CD4-positive, alpha-beta T cell (primary cell): ENCODE data around the gene GPC6. TPM values are rescaled to one million over a fixed set of nuclear protein-coding genes. Genes with fewer than 3 reads are reported as not detected.

ENCODE experiments used
- ATAC-seq: fragments of 200-7000 bp; cut with Tn5 transposase; one replicate; pipeline ENCODE4 v1.10.0; 2022; ENCODE audit warnings: mild to moderate bottlenecking; ENCODE audit not compliant: poor library complexity
- CTCF ChIA-PET: fragments of 350-600 bp; sonication (Branson Sonifier 250); formaldehyde crosslinking; loops from one replicate; lab custom pipeline; 2021; ENCODE audit warnings: antibody characterized with exemption, inconsistent platforms; lab: Charles Lee
- POLR2A ChIA-PET: fragments of 350-600 bp; sonication (Branson Sonifier 250); formaldehyde crosslinking; loops from one replicate; lab custom pipeline; 2021; ENCODE audit warnings: antibody characterized with exemption, inconsistent platforms; lab: Charles Lee
- DNase-seq, 14 experiments: peaks; one replicate each; pipeline ENCODE4 v3.0.0-alpha.2; 2013 to 2020; ENCODE audit warnings: mixed read lengths in 2 of 14
- H3K27ac ChIP-seq, 2 donors: one replicate each; pipeline versions ENCODE4 v1.5.1 to v1.7.0; 2013; ENCODE audit warnings: low read length in 2 of 2, low read depth in 1 of 2, mild to moderate bottlenecking in 1 of 2
- H3K27me3 ChIP-seq, 2 experiments: 1 replicate in 1 of 2; 2 replicates in 1 of 2; pipeline versions ENCODE4 v1.6.1 to v1.7.0; 2013; ENCODE audit warnings: low read length in 2 of 2, control low read depth in 1 of 2, mild to moderate bottlenecking in 1 of 2, moderate library complexity in 1 of 2; ENCODE audit not compliant: insufficient read depth in 2 of 2, control insufficient read depth in 1 of 2
- H3K36me3 ChIP-seq: one replicate; pipeline ENCODE4 v1.6.1; 2013; ENCODE audit warnings: low read length, control low read depth; ENCODE audit not compliant: insufficient read depth
- H3K4me1 ChIP-seq: one replicate; pipeline ENCODE4 v1.6.1; 2013; ENCODE audit warnings: low read length, control low read depth; ENCODE audit not compliant: insufficient read depth
- H3K4me3 ChIP-seq: one replicate; pipeline ENCODE4 v1.5.1; 2013; ENCODE audit warnings: mild to moderate bottlenecking, low read length, moderate library complexity
- H3K9me3 ChIP-seq, 2 experiments: 1 replicate in 1 of 2; 2 replicates in 1 of 2; pipeline versions ENCODE4 v1.6.1 to v1.7.0; 2013; ENCODE audit warnings: low read length in 2 of 2, mild to moderate bottlenecking in 2 of 2, control low read depth in 1 of 2, moderate library complexity in 1 of 2; ENCODE audit not compliant: control insufficient read depth in 1 of 2, insufficient read depth in 1 of 2
- H3K27ac Mint-ChIP-seq: one replicate; pipeline ENCODE4 v1.8.0; 2020; ENCODE audit warnings: mixed read lengths
- H3K27me3 Mint-ChIP-seq: one replicate; pipeline ENCODE4 v1.8.0; 2021; ENCODE audit warnings: mixed read lengths
- H3K36me3 Mint-ChIP-seq: one replicate; pipeline ENCODE4 v1.8.0; 2021; ENCODE audit warnings: low read depth, mixed read lengths
- H3K4me1 Mint-ChIP-seq: one replicate; pipeline ENCODE4 v1.8.0; 2021; ENCODE audit warnings: low read depth, mixed read lengths
- H3K4me3 Mint-ChIP-seq: one replicate; pipeline ENCODE4 v1.8.0; 2020; ENCODE audit warnings: mild to moderate bottlenecking, mixed read lengths
- H3K9me3 Mint-ChIP-seq: one replicate; pipeline ENCODE4 v1.8.0; 2020; ENCODE audit warnings: mixed read lengths
- CTCF ChIP-seq: fragments of 200-600 bp; IDR thresholded peaks from one replicate; pipeline ENCODE4 v1.8.0; 2022; ENCODE audit warnings: antibody characterized with exemption, mild to moderate bottlenecking
- intact Hi-C, 2 experiments: fragments of 100-400 bp; cut with DNase I in 1 of 2; cut with micrococcal nuclease in 1 of 2; formaldehyde crosslinking; loops; one replicate each; pipeline versions ENCODE4 v1.15.1 to v1.9.0; 2023 to 2025; cut with DNase I, micrococcal nuclease
- total RNA-seq, 174 experiments: library from RNA in 2 of 174; stranded (reverse) in 2 of 174; gene quantifications; one replicate each; pipeline ENCODE4 v1.2.3 and lab custom pipeline; 2021 to 2026

GPC6 gene
- total RNA-seq, 2 experiments from 2014 or later: not detected

DNA sequence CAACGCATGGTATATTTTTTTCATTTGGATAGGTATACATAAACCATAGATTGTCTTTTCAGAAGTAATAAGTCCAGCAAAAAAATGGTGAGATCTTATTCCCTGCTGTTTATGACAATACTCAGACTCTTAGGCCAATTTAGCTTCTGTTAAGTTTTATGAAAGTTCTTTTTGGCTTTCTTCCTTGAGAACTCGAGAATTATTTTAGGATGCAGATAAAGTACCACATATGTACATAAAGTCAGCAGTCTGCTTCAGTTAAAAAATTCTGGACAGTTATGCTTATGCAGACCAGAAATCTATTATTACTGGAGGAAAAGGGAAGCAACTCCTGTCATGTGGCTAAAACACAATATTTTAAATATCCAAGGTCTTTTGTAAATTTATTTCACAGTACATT lies 422.9 kb downstream of the GPC6 start:
- Mint-ChIP-seq H3K9me3 (peaks cover 2% of the 10 kb centered on the region), H3K27ac (no peak overlapping the region), H3K4me3 (no peak overlapping the region), H3K36me3 (no peaks in the 10 kb centered on the region), H3K4me1 (no peaks in the 10 kb centered on the region), H3K27me3 (no peaks in the 10 kb centered on the region)
- DNase-seq: no peak
- no peaks in the 10 kb centered on the region for H3K4me1 ChIP-seq
- CTCF ChIA-PET: no interaction called here
- H3K27me3 ChIP-seq: no peaks in the 10 kb centered on the region
- no peaks in the 10 kb centered on the region for H3K9me3 ChIP-seq
- no peaks in the 10 kb centered on the region for H3K36me3 ChIP-seq
- no peak for TF ChIP-seq CTCF
- H3K27ac ChIP-seq: no peak overlapping the region
- no peak overlapping the region for H3K4me3 ChIP-seq
- intact Hi-C loops: no loop called here
- ATAC-seq: no peak
- POLR2A ChIA-PET: no interaction called here

GRCh38 chr13:93653776-93654175 lies 427.2 kb downstream of the GPC6 start:
- no peak overlapping the region for H3K27ac Mint-ChIP-seq
- no peak overlapping the region for H3K4me3 ChIP-seq
- no peak for TF ChIP-seq CTCF
- H3K27ac ChIP-seq: no peak overlapping the region
- ChIA-PET POLR2A (no interaction called here), CTCF (no interaction called here)
- H3K4me3 Mint-ChIP-seq: no peak overlapping the region
- H3K36me3 Mint-ChIP-seq: no peaks in the 10 kb centered on the region
- H3K36me3 ChIP-seq: no peaks in the 10 kb centered on the region
- intact Hi-C loops: no loop called here
- no peak for DNase-seq
- ATAC-seq: no peak
- no peaks in the 10 kb centered on the region for H3K27me3 Mint-ChIP-seq
- H3K27me3 ChIP-seq: no peaks in the 10 kb centered on the region
- no peaks in the 10 kb centered on the region for H3K4me1 ChIP-seq
- H3K9me3 ChIP-seq: peaks cover 0 to 4% of the 10 kb centered on the region in 2 experiments
- peaks cover 4% of the 10 kb centered on the region for H3K9me3 Mint-ChIP-seq
- H3K4me1 Mint-ChIP-seq: no peaks in the 10 kb centered on the region

GRCh38 chr13:93655154-93655553 lies 428.5 kb downstream of the GPC6 start:
- TF ChIP-seq CTCF: no peak
- intact Hi-C loops: no loop called here
- H3K4me1 ChIP-seq: no peaks in the 10 kb centered on the region
- peaks cover 0 to 4% of the 10 kb centered on the region in 2 experiments for H3K9me3 ChIP-seq
- Mint-ChIP-seq H3K27ac (no peak overlapping the region), H3K9me3 (peaks cover 6% of the 10 kb centered on the region), H3K36me3 (no peaks in the 10 kb centered on the region), H3K27me3 (no peaks in the 10 kb centered on the region), H3K4me1 (no peaks in the 10 kb centered on the region), H3K4me3 (no peak overlapping the region)
- H3K27ac ChIP-seq: no peak overlapping the region
- H3K27me3 ChIP-seq: no peaks in the 10 kb centered on the region
- no peak overlapping the region for H3K4me3 ChIP-seq
- H3K36me3 ChIP-seq: no peaks in the 10 kb centered on the region
- POLR2A ChIA-PET: no interaction called here
- CTCF ChIA-PET: no interaction called here
- no peak for ATAC-seq
- no peak for DNase-seq
